NOMO-1 treated with dmso at 0.1 percent for 144 hours (cell line): ENCODE data around the gene PPARA.
"Not testable (repeated sequence)": the region's sequence is repeated elsewhere in the genome, so short reads cannot be mapped to it uniquely, and the experiment has no call there.

Experiments
- DNase-seq: peaks from one replicate; lab custom pipeline; 2025; ENCODE audit not compliant: unreplicated experiment; lab: John Stamatoyannopoulos, UW

Gene PPARA

DNA sequence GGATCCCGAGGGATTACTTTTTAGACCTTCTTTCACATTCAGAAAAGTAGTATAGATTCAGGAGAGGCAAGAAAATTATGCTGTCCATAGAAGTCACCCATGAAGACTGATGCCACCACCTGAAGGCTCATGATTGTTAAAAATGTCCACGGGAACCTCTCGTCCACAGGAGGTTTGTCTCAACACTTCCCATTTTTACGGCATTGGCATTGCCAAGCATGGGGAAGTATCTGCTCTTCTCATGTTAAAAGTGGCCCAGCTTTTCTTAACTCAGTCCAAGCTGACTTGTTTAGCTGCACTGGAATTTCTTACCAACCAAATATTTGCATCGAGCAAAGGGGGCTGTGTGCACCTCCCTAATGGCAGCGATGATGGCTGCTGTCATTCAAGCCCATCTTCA, 90.2 kb downstream of the PPARA start:
- DNase-seq = no peak

- no peak for DNase-seq
Observed at GRCh38 chr22:46240907-46241306, 90.6 kb downstream of the PPARA start.

DNA sequence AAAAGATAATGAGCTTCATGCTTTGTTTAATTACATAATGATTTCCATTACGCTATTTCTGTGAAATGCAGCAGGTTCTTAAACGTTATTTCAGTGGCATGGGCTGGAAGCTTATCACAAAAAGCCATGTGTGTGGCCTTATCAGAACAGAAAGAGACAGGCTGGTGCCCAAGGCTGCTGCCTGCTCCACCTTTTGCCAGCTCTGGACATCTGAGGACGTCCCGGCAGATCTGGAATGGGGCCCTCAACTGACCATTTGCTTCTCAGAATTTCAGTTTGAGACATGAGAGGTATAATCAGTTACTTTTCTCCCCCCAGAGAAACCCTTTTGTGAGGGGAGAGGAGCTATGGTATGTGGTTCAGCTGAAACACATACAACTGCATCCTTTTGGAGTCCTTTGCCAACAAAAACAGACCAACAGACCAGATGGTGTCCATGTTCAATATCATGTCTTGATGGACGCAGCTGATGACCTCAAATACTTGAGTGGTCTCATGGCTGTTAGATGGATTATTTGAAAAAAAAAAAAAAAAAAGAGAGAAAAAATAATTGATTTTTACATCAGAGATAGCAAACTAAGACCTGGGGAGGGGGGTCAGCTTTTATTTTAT, 91.2 kb downstream of the PPARA start:
- no peak for DNase-seq

- DNase-seq = no peak
Observed at GRCh38 chr22:46242076-46242475, 91.8 kb downstream of the PPARA start.

DNA sequence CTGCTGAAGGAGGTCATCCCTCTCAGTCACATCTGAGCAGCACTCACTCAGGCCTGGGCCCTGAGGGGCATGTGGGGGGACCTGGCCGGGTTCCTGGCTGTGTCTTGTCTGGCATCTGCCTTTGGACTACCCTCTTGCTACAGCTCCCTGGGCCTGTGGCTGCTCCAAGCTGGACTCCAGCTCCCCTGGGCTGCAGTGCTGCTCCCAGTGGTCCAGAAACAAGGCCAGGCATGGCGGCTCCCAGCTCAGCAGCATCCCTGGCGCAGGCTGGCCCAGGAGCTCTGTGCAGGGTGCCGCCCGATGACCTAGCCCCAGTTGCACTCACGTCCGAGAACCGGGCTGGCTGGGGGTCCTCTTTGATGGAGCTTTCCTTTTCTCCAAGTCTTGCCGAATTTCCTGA, 94.4 kb downstream of the PPARA start:
- DNase-seq = no peak

- no peak for DNase-seq
Observed at GRCh38 chr22:46245511-46245910, 95.2 kb downstream of the PPARA start.

- DNase-seq = no peak
Observed at GRCh38 chr22:46246178-46246577, 95.9 kb downstream of the PPARA start.

DNA sequence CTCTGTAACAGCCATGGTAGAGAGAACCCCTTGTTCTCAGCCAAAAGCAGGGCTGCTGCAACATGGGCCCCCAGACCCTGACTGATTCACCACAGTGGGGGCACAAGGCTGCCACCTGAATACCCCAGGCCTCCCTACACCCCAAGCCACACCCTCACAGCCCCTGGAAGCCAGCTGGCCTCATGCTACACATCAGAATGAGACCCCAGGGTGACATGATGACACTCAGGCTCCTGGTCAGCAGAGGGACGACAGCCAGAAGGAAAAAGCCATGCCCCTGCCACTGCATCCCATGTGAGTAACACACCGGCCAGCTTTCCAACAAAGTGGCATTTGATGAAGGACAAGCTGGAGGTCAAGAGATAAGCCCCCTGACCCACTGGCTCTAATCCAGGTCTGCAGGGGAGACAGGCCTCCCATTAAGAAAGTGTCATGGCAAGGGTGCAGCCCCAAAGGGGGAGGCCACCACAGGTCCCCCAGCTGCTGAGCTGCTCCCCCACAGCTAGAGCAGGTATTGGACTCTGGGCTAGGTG, 97.2 kb downstream of the PPARA start:
- no peak for DNase-seq

DNA sequence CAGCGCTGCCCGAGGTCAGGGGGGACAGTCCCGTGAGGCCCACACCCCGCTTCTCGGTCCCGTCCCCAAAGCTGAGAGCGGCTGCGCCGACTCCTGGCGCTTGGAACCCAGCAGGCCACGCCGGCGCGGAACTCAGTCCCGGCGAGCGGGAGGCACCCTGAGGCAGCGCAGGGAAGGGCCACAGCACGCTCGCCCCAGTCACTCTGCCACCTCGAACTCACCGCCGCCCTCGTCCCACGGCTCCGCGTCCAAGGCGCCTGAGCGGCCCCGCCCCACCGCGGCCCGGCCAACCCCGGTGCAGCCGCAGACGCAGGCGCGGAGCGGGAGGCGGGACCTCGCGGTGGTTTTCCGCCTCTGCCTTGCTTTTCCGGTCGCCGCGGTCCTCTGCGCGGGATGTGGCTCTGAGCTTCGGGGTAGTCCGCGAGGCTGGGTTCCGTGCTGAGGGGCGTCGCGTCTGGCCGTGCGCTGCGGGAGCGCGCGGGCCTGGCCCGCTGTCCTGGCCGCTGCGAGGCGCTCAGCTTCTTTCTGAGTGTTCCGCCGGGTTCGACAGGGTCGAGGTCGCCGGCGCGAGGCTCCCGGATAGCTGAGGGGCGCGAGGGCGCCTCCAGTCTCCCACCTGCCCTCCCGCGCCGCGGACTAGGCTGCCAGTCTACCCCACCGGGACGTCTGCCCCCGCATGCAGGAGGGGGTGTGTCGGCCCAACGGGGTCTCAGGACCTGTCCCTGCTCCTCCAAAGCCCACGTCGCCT, 99.9 kb downstream of the PPARA start, which contains the start of gene CDPF1:
Gene CDPF1 (minus strand): TSS at position 259 of the 748 bp plus-strand sequence. CDS start 2,009 bp downstream, outside the sequence.
- peak; percentile 92 for DNase-seq

DNA sequence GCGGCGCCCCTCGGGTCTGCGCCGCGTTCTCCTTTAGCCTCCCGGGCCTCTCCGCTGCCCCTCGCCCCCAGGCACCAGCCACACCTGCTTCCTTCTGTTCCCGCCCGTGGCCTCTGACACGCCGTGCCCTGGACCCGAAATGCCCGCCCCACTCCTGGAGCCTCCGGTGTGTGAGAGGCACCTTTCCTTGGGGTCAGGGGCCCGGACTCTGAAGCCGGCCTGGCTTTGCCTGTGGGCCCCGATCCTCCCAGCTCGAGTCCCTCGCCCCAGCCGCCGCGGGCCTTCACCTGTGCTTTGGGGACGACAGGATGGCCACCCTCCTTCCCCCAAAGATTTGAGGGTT, 100.4 kb downstream of the PPARA start:
- no peak for DNase-seq

DNA sequence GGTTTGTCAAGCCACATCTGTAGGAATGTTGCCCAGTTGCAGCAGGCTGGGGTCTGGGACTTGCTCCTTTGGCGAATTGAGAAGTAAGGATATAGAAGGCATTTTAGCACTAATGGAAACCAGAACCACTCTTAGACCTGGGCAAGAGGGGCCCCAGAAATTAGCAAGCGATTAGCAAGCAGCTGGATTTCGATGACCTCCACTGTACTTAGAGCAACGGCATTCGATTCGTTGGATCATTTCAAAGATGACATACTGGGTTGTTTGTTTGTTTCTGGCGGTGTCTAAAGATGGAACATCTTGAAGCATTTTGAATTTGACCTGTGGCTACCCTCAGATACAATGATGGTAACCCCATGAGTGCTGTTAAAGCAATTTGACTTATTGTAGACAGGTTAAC, 100.9 kb downstream of the PPARA start:
- DNase-seq = no peak

GRCh38 chr22:46251816-46252380, 101.6 kb downstream of the PPARA start:
- no peak for DNase-seq

GRCh38 chr22:46256358-46256958, 106.1 kb downstream of the PPARA start:
- no peak for DNase-seq

GRCh38 chr22:46259374-46259773, 109.0 kb downstream of the PPARA start:
- peak; percentile 54 for DNase-seq

DNA sequence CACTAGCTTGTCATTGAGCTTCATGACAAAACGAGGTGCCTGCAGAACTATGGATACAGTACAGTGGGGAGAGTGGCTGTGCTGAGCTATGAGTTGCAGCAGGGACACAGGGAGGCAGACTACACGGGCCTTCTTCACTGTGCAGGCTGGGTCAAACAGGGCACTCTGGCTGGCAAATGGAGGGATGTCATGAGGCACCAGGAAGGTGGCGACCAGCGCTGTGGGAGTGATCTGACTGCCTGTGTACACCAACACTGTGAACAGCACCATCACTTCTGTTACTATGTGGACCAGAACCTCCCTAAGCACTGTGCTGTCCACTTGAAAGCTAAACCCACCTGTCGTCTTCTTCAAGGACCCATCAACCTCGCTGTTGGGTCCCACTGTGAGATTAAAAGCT, 109.7 kb downstream of the PPARA start:
- DNase-seq = no peak

DNA sequence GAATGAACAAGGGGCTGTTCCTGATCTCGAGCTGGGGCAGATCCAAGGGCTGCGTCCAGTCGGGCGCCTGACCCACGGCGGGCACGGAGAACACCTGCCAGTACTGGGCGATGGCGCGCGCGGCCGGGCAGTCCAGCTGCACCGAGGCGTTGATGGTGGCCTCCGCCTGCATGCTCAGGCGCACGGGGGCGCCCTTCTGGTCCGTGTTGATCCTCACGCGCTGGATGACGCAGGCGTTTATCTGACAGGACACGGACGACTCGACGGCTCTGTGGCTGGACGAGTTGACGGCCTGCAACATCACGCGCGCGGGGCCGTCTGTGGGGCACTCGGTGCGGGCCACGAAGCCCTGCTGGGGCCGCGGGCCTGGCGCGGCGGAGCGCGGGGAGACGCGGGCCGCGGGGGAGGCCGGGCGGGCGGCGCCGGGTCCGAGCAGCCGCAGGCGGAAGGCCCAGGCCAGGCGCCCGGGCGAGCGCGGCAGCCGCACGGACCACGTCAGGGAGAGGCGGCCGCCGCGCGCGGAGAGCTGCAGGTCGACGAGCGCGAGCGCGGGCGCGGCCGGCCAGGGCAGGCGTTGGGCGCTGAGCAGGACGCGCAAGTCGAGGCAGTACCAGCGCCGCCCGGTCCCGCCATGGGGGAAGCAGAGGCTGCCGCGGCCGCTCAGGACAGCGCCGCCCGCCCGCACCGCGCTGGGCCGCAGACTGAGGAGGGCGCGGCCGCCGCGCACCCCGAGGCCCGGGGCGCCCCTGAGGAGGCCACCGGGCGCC, 112.3 kb downstream of the PPARA start:
- no peak for DNase-seq

- DNase-seq = no peak
Observed at GRCh38 chr22:46263216-46263590, 112.9 kb downstream of the PPARA start, which contains the start of gene PKDREJ. Gene PKDREJ (minus strand): TSS chr22:46263343. CDS start chr22:46263322, 21 bp downstream.

DNA sequence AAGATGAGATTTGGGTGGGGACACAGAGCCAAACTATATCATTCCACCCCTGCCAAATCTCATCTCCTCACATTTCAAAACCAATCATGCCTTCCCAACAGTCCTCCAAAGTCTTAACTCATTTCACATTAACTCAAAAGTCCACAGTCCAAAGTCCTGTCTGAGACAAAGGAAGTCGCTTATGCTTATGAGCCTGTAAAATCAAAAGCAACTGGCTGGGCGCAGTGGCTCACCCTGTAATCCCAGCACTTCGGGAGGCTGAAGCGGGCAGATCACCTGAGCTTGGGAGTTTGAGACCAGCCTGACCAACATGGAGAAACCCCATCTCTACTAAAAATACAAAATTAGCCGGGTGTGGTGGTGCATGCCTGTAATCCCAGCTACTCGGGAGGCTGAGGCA, 114.2 kb downstream of the PPARA start:
- DNase-seq = not testable (repeated sequence)

DNA sequence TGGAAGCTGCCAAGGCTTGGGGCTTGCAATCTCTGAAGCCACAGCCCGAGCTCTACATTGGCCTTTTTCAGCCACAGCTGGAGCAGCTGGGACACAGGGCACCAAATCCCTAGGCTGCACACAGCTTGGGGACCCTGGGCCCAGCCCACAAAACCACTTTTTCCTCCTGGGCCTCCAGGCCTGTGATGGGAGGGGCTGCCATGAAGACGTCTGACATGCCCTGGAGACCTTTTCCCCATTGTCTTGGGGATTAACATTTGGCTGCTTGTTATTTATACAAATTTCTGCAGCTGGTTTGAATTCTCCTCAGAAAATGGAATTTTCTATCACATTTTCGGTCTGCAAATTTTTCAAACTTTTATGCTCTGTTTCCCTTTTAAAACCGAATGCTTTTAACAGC, 115.3 kb downstream of the PPARA start:
- not testable (repeated sequence) for DNase-seq

- peak; percentile 42 for DNase-seq
Observed at GRCh38 chr22:46267431-46268279, 117.3 kb downstream of the PPARA start, which contains the start of gene TTC38. Gene TTC38 (plus strand): TSS chr22:46268008. CDS start chr22:46268040, 32 bp downstream.
